Activated CD4-positive, alpha-beta T cell treated with anti-CD3 and anti-CD28 coated beads for 4 hours (primary cell): ENCODE data around the gene CFHR1.
"Not testable (repeated sequence)": the region's sequence is repeated elsewhere in the genome, so short reads cannot be mapped to it uniquely, and the experiment has no call there.

ENCODE experiments used
- DNase-seq, 2 donors: peaks; one replicate each; pipeline ENCODE4 v3.0.0-alpha.2; 2020

CFHR1 gene

DNA sequence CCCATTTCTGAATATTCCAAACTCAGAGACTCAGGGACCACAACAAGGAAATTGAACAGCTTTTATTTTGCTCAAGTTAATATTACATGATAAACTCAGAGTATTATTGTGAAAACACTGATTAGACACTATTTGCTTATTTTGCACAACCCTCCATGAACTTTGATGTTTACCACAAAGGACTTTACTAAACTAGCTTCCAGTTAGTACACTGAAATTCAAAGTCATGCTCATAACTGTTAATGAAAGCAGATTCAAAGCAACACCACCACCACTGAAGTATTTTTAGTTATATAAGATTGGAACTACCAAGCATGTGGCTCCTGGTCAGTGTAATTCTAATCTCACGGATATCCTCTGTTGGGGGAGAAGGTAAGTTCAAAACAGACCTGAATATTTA is at the start of gene CFHR1:
CFHR1 (plus strand) TSS at position 201 of the 400 bp plus-strand sequence; CDS start at position 315, 114 bp downstream.
- not testable (repeated sequence) for DNase-seq

DNA sequence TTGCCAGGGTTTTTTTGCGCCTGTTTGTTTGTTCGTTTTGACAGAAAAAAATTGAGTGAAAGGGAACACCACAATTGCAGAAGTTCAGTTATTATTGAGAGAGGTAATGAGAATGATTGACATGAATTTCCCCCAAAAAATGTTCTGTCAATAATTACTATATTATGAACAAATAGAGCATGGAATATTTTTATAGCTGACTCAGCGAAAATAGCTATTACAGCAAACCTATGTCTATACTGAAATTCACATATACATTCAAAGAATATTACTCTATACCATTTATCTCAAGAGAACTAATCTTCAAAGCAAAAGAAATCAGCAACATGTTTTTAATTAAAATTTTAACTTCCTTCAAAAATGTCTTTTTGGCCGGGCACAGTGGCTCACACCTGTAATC is 49.7 kb upstream of the CFHR1 start:
- not testable (repeated sequence) for DNase-seq

- no peak for DNase-seq
Observed at GRCh38 chr1:196773713-196774112, 45.8 kb upstream of the CFHR1 start.

DNA sequence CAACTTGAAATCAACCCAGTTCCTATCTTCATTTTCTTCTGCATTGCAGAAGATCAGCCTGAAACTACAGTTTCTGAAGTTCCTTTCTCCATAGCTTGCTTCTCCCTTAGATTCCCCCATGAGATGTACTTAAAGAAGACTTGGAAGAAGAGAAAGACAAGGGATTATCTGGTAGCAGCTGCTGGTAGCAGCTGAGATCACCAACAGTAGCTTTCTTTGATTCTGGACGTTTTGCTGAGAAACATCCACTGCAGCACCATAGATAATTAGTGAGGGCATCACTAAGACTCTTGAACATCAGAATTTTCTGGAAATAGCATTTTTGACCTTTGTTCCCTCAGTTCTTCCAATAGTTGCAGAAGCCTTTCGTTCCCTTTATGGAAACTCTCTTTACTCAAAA is 45.4 kb upstream of the CFHR1 start:
- no peak for DNase-seq

DNA sequence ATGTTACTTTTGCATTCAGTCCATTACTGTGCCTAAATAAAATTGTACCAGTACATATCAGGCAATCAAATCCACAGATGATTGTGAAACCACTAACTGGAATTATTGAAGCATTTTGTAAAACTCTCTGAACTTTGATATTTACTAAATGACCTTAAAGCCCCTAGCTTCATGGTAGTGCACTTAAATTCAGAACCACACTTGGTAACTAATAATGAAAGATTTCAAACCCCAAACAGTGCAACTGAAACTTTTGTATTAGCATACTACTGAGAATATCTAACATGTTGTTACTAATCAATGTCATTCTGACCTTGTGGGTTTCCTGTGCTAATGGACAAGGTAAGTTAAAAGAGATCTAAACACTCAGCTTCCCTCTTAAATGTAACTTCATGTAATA is 44.9 kb upstream of the CFHR1 start, which contains the start of gene CFHR3:
CFHR3 (plus strand) TSS at position 238 of the 400 bp plus-strand sequence; CDS start at position 285, 47 bp downstream.
- DNase-seq = no peak

- no peak for DNase-seq
Observed at GRCh38 chr1:196777603-196778002, 41.9 kb upstream of the CFHR1 start.

DNA sequence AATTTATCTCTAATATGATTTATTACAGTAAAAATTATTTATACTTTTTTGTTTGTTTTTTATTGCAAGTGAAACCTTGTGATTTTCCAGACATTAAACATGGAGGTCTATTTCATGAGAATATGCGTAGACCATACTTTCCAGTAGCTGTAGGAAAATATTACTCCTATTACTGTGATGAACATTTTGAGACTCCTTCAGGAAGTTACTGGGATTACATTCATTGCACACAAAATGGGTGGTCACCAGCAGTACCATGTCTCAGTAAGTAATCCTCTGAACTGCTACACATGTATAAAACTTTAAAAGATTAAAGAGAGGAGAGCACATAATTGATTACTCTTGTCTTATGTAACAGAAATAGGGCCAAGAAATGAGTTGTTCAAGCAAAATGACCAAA is 40.4 kb upstream of the CFHR1 start:
- DNase-seq = no peak

- DNase-seq = not testable (repeated sequence)
Observed at GRCh38 chr1:196791252-196791651, 28.3 kb upstream of the CFHR1 start.

GRCh38 chr1:196794103-196794502 is 25.4 kb upstream of the CFHR1 start:
- DNase-seq = not testable (repeated sequence)

DNA sequence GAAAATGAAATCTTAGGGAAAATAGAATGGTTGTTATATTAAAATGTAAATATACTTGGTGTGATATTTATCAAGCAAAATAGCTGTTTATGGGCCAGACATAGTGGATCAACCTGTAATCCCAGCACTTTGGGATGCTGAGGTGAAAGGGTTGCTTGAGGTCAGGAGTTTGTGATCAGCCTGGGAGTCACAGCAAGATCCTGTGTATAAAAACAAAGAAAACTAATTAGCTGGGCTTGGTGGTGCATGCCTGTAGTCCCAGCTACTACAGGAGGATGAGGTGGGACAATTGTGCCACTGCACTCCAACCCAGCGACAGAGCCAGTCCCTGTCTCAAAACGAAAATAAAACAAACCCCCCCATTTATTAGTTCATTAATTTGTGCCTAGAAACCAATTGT is 21.6 kb upstream of the CFHR1 start:
- DNase-seq = no peak

DNA sequence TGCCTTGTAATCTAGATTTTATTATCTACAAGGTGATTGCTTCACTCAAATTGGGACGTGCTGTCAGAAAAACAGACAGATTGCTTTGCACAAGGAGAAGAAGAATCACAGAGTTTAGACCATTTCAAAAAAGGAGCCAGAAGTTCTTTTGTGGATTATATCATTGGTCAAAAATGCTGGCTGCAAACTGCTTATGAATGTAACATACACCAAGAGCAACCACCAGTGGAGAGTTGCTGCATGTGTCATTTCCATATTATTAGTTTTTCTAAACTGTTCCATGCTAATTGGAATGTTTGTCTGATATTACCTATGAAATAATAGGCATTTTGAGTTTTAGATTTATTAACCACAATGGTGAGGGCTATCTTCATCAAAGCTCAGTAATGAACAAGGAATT is 17.6 kb upstream of the CFHR1 start:
- DNase-seq = not testable (repeated sequence)

- no peak for DNase-seq
Observed at GRCh38 chr1:196808529-196809235, 10.8 kb upstream of the CFHR1 start.

GRCh38 chr1:196817442-196817841 is 2.1 kb upstream of the CFHR1 start:
- not testable (repeated sequence) for DNase-seq

DNA sequence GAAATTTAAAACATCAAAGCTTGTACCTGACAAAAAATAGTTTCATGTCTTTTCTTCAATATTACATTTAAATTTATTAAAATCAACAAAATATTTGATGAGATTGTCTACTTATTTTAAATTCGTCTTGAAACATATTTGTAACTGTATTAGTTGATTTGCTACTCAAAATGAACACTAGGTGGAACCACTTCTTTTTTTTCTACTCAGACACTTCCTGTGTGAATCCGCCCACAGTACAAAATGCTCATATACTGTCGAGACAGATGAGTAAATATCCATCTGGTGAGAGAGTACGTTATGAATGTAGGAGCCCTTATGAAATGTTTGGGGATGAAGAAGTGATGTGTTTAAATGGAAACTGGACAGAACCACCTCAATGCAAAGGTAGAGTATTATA is 8.3 kb downstream of the CFHR1 start:
- DNase-seq = not testable (repeated sequence)

GRCh38 chr1:196849613-196850492 is 30.3 kb downstream of the CFHR1 start:
- not testable (repeated sequence) for DNase-seq

DNA sequence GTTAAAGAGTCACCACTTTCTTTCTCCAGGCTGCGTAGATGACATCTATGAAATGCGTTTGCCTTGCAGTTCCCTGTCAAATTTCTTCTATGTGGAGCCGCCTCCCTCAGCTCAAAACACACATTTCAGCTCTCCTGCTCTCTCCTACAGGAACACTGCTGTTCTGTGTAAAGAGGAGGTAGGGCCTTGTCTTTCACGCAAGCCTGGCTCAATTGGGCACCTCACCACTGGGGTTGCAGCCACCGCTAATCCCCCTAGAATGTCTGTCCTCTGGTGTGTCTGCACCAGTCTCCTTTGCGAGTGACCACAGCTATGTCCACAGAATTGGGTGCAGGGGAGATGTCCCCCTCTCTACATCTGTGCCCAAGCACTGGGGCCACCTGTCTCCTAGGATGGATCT is 36.5 kb downstream of the CFHR1 start:
- no peak for DNase-seq

GRCh38 chr1:196857188-196857587 is 37.7 kb downstream of the CFHR1 start:
- no peak for DNase-seq

GRCh38 chr1:196858811-196859210 is 39.3 kb downstream of the CFHR1 start:
- DNase-seq = no peak

GRCh38 chr1:196860323-196860884 is 40.9 kb downstream of the CFHR1 start:
- DNase-seq = no peak

- DNase-seq = no peak
Observed at GRCh38 chr1:196861429-196861828, 41.9 kb downstream of the CFHR1 start.

DNA sequence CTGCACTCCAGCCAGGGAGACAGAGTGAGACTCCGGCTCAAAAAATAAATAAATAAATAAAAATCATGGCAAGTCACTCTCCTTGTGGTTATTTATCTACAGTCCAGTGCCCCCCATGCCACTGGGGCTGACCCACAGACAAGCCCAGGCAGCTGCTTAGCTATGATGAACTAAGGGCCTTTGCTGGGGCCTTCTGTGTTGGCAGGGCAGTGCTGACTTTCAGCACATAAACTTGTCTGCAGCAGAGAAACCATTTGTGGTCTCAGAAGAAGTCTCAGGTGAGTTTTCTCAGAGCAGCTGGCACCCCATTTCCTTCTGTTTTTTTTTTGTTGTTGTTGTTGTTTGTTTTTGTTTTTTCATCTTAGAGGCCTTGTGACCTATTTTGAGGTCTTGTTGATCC is 47.4 kb downstream of the CFHR1 start:
- DNase-seq = no peak

DNA sequence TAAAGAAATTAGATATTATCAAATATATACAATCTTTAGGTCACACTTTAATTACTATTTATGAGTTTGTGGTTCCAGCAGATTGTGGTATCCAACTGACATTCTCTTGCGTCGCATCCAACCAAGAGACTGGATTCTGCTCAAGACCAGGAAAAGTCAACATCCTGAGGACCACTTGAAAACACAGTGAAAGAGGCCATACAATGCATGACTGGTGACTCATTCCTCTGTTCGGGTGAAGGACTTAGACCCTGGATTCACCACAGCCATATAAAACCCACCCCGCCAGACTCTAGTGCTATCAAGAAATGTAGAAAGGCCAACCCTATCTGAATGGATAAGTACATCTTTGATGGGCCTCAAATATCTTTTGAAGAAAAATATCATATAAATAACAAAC is 53.9 kb downstream of the CFHR1 start:
- no peak for DNase-seq

DNA sequence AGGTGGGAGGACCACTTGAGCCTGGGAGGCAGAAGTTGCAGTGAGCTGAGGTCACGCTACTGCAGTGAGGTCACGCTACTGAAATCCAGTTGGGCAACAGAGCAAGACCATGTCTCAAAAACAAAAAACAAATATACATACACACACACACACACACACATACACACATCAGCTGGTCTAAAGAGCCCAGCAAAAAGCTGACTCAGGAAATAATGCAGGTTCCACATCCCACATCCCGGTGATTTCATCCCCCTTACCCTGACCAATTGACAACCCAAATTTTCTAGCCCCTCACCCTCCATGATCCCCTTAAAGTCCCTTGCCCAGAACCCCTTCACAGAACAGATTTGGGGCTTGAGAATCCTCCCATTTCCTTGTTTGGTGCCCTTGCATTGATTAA is 56.4 kb downstream of the CFHR1 start:
- no peak for DNase-seq

DNA sequence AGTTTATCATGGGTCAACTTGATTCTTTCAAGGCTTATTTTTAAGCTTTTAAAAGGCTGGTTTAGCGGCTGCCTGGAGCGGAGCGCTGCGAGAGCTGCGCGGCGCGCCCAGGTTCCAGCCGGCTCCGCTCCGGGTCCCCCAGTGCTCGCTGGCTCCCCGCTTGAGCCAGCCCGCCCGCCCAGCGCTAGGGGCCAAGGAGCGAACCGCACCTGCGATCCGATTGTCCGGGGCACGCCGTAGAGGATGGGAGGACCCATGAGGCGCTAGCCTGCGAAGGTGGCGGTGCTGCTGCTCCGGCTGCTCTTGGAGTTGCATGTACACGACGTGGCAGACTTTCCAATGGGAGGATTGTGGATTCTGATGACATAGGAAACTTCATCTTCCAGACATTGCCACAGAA is 58.4 kb downstream of the CFHR1 start:
- no peak for DNase-seq
